AG04450 (cell line): Measurements from ENCODE around the gene IRF2. TPM values are rescaled to one million over a fixed set of nuclear protein-coding genes. Genes with fewer than 3 reads are reported as not detected.

Experiments
- CTCF ChIA-PET: fragments of 300-600, 350-600 bp; formaldehyde crosslinking; extraction: SDS; loops from one replicate; lab custom pipeline; 2022; ENCODE audit warnings: antibody characterized with exemption, inconsistent platforms; lab: Charles Lee
- POLR2A ChIA-PET: fragments of 350-600 bp; formaldehyde crosslinking; extraction: SDS; loops from one replicate; lab custom pipeline; 2021; ENCODE audit warnings: antibody characterized with exemption, inconsistent platforms; lab: Yijun Ruan, JAX
- DNase-seq: peaks from one replicate; pipeline ENCODE4 v3.0.0-alpha.2; 2011; ENCODE audit warnings: low read depth, low spot score
- H3K27ac ChIP-seq: one replicate; pipeline ENCODE4 v1.5.1; 2012; ENCODE audit warnings: low read depth, low read length, control low read depth
- H3K27me3 ChIP-seq: one replicate; pipeline ENCODE4 v1.6.0; 2012; ENCODE audit warnings: low read length; ENCODE audit not compliant: control insufficient read depth, insufficient read depth
- H3K4me3 ChIP-seq: 2 replicates; pipeline ENCODE4 v1.5.1; 2011; ENCODE audit warnings: mild to moderate bottlenecking, low read depth, low read length, control low read depth
- H3K9me3 ChIP-seq: 2 replicates; pipeline ENCODE4 v1.5.1; 2012; ENCODE audit warnings: low read length; ENCODE audit not compliant: control insufficient read depth, insufficient read depth
- polyA plus RNA-seq: library from polyadenylated mRNA; depleted of rRNA; stranded (reverse); fragments of >200 nt; gene quantifications from 2 replicates; pipeline ENCODE4 v1.2.3, GENCODE V29; 2011
- TF ChIP-seq, protein P1 (sequence below): IDR thresholded peaks from 2 replicates; pipeline ENCODE4 v1.5.1; 2011; ENCODE audit warnings: low read depth, low read length, control low read depth, inconsistent platforms

IRF2 gene
- polyA plus RNA-seq, 1 experiment: 39.2 TPM

DNA sequence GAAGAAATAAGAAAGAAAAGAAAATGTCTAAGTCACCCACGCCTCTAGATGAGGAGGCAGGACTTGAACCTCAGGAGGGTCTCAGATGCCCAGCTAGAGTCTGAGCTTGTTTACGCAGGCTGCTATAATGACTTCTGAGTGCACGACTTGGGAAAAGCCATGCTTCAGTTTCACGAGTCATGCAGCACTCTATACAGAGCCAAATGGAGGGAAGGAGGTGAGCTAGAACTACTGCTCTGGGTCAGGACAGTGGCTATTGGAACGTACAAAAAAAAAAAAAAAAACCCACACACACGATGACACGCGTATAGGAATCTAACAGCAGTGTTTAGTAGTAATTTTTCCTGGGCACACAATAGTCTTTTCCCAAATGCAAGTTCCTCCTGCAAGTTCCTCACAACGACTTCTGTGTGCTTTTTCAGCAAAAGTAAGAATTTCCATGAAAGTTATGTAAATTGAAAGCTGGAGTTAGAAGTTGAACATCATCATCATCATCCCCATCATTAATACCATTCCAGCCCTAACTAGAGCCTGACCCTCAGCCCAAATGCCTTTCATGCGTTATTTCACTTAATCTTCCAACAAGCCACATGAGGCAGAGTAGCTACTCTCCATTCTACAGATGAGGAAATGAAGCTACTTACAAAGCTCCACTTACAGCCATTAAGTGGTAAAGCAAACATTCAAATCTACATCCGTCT lies 36.6 kb downstream of the IRF2 start:
- POLR2A ChIA-PET: no interaction called here

DNA sequence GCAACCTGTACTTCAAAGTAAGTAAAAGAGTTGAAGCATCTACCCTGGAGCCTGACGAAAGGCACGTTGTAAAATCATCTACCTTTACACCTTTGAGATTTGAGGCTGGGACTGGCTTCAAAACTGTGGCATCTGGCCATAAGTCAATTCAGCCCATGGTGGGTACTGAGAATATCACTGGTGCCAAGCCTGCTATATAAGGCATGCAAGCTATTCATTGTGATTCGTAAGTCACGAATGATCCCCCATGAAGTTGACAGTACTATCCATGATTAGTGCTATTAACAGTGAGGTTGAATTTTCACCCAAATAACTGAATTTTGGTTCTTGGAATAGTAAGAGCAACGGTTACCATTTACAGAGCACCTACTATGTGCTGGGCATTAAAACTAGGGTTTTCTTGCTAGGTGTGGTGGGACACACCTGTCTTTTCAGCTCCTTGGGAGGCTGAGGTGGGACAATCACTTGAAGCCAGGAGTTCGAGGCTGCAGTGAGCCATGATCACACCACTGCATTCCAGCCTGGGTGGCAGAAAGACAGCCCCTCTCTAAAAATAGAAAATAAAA lies 39.8 kb downstream of the IRF2 start:
- POLR2A ChIA-PET: no interaction called here

More for the DNA sequence above, 36.6 kb downstream of the IRF2 start:
- H3K27ac ChIP-seq: no peak overlapping the region
- TF ChIP-seq, protein P1, sequence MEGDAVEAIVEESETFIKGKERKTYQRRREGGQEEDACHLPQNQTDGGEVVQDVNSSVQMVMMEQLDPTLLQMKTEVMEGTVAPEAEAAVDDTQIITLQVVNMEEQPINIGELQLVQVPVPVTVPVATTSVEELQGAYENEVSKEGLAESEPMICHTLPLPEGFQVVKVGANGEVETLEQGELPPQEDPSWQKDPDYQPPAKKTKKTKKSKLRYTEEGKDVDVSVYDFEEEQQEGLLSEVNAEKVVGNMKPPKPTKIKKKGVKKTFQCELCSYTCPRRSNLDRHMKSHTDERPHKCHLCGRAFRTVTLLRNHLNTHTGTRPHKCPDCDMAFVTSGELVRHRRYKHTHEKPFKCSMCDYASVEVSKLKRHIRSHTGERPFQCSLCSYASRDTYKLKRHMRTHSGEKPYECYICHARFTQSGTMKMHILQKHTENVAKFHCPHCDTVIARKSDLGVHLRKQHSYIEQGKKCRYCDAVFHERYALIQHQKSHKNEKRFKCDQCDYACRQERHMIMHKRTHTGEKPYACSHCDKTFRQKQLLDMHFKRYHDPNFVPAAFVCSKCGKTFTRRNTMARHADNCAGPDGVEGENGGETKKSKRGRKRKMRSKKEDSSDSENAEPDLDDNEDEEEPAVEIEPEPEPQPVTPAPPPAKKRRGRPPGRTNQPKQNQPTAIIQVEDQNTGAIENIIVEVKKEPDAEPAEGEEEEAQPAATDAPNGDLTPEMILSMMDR: no peak
- no peaks in the 10 kb centered on the region for H3K9me3 ChIP-seq
- no peak for DNase-seq
- no peak overlapping the region for H3K4me3 ChIP-seq
- CTCF ChIA-PET: interaction anchor here (0.6 to 0.7 kb wide), 2 partner anchors 17 to 308 kb away, joined by 3 to 4 read pairs; no protein-coding TSS in a partner anchor
- no peaks in the 10 kb centered on the region for H3K27me3 ChIP-seq

DNA sequence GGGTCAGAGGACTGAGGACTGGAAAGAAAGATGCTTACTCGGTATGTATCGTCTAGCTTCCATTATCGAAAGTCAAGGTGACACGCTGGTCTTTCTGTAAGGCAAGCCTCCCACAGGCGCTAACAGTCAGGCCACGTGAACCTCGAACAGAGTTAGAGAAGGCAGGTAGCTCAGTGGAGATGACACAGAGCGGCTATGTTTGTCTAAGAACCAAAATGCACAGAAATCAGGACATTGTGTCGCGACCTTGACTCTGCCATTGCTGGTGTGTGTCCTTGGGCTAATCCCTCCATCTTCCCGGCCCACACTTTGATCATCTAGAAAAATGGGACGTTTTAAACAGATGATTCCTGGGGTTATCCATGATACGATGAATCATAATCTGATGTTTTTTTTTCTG lies 40.3 kb downstream of the IRF2 start:
- POLR2A ChIA-PET: no interaction called here
- CTCF ChIA-PET: no interaction called here

More for the DNA sequence above, 39.8 kb downstream of the IRF2 start:
- TF ChIP-seq, protein P1: no peak
- CTCF ChIA-PET: no interaction called here
- Histone ChIP-seq H3K27me3 (no peaks in the 10 kb centered on the region), H3K27ac (no peak overlapping the region), H3K4me3 (no peak overlapping the region), H3K9me3 (no peaks in the 10 kb centered on the region)
- no peak for DNase-seq

DNA sequence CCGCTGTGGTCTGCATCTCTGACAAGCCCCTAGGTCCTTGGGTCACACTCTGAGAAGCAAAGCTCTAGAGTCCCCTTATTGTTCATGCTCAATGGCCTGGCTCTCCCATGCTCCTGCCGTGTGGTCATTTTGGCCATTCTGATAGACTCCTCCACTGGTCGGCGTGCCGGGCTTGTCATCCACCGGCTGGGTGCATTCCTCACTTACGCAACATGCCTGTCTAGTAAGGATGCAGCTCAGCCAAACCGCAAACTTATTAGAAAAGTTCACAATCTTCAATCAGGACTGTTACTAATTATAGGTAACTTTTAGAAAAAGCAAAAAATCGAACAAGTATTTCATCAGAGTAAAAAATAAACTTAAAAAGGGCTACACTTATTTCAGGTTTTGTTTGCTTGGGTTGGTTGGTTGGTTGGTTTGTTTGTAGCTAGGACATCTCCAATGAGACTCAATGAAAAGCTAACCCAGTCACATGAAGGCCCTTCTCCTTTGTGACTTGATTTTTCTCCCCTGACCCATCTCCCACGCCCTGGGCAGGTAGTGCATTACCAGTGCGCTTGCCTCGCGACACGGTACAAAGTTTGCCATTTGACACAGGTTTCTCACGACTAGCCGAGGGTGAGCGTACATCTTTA lies 41.0 kb downstream of the IRF2 start:
- ChIA-PET CTCF (interaction anchor here (0.7 kb wide), 1 partner anchor 15 kb away, joined by 3 read pairs; no protein-coding TSS in a partner anchor), POLR2A (no interaction called here)
- H3K4me3 ChIP-seq: no peak overlapping the region
- H3K27me3 ChIP-seq: no peaks in the 10 kb centered on the region
- no peaks in the 10 kb centered on the region for H3K9me3 ChIP-seq
- DNase-seq: no peak
- TF ChIP-seq, protein P1: no peak
- H3K27ac ChIP-seq: no peak overlapping the region

More for the DNA sequence above, 40.3 kb downstream of the IRF2 start:
- Histone ChIP-seq H3K9me3 (no peaks in the 10 kb centered on the region), H3K4me3 (no peak overlapping the region), H3K27me3 (no peaks in the 10 kb centered on the region), H3K27ac (no peak overlapping the region)
- TF ChIP-seq, protein P1: no peak
- DNase-seq: no peak
